B cell (primary cell): ENCODE measurements around the gene CKAP2L.

Source experiments
- EZH2 ChIP-seq: IDR thresholded peaks from 2 replicates; pipeline ENCODE4 v1.6.1; 2012; ENCODE audit warnings: borderline replicate concordance, low read depth, mild to moderate bottlenecking, moderate library complexity, low read length; ENCODE audit not compliant: insufficient read depth, poor library complexity, severe bottlenecking
- TF ChIP-seq, protein P1 (sequence below): fragments of 200-600 bp; IDR thresholded peaks from one replicate; pipeline ENCODE4 v1.8.0; 2022; ENCODE audit warnings: antibody characterized with exemption, mild to moderate bottlenecking

DNA sequence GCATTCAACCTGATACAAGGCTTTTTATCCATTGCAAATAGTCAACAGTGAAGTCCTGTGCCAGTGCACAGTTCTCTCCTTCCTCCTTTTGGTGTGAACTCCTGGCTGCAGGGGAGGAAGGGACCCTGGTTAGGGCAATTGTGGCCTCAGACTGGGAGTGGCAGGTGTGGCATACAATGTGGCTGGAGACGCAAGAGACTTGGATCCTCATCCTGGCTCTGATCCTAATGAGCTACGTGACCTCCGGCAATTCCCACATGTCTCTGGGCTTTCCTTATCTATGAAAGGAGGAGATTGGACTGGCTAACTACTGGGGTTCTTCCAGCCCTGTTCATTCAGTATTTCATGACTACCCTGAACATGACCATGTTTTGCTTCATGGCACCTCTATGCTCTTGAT, 30.4 kb upstream of the CKAP2L start:
- TF ChIP-seq, protein P1, sequence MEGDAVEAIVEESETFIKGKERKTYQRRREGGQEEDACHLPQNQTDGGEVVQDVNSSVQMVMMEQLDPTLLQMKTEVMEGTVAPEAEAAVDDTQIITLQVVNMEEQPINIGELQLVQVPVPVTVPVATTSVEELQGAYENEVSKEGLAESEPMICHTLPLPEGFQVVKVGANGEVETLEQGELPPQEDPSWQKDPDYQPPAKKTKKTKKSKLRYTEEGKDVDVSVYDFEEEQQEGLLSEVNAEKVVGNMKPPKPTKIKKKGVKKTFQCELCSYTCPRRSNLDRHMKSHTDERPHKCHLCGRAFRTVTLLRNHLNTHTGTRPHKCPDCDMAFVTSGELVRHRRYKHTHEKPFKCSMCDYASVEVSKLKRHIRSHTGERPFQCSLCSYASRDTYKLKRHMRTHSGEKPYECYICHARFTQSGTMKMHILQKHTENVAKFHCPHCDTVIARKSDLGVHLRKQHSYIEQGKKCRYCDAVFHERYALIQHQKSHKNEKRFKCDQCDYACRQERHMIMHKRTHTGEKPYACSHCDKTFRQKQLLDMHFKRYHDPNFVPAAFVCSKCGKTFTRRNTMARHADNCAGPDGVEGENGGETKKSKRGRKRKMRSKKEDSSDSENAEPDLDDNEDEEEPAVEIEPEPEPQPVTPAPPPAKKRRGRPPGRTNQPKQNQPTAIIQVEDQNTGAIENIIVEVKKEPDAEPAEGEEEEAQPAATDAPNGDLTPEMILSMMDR = no peak
- TF ChIP-seq EZH2 = no peak
